ENCODE data around the gene MAP1LC3A.

GRCh38 chr20:34604980-34605788 lies 46.7 kb downstream of the MAP1LC3A start:
- TF ChIP-seq POLR2AphosphoS5 (IDR thresholded peaks at IDR 0.05; ENCODE audit: insufficient read depth in 1 of 2, low read depth in 1 of 2) (peak in 1 of 2 donors; percentile 13), POLR2A (IDR thresholded peaks at IDR 0.05) (no peak)
- TF ChIP-seq, protein P1, sequence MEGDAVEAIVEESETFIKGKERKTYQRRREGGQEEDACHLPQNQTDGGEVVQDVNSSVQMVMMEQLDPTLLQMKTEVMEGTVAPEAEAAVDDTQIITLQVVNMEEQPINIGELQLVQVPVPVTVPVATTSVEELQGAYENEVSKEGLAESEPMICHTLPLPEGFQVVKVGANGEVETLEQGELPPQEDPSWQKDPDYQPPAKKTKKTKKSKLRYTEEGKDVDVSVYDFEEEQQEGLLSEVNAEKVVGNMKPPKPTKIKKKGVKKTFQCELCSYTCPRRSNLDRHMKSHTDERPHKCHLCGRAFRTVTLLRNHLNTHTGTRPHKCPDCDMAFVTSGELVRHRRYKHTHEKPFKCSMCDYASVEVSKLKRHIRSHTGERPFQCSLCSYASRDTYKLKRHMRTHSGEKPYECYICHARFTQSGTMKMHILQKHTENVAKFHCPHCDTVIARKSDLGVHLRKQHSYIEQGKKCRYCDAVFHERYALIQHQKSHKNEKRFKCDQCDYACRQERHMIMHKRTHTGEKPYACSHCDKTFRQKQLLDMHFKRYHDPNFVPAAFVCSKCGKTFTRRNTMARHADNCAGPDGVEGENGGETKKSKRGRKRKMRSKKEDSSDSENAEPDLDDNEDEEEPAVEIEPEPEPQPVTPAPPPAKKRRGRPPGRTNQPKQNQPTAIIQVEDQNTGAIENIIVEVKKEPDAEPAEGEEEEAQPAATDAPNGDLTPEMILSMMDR (IDR thresholded peaks at IDR 0.05), result no peak

Data from vagina (tissue), 2 donors.